A673 (cell line): ENCODE measurements around the gene ACIN1. TPM values are rescaled to one million over a fixed set of nuclear protein-coding genes. Genes with fewer than 3 reads are reported as not detected.

Experiments used
- BruUV-seq: library from RNA; stranded (reverse); fragments of 400-500 nt; replicated peaks from 2 replicates; lab custom pipeline; 2021; lab: Mats Ljungman, UMichigan
- CTCF ChIA-PET: fragments of 300-600 bp; sonication (Branson Sonifier 250); formaldehyde crosslinking; loops from one replicate; lab custom pipeline; 2022; ENCODE audit warnings: antibody characterized with exemption; lab: Charles Lee
- POLR2A ChIA-PET: fragments of 300-600 bp; sonication (Branson Sonifier 250); formaldehyde crosslinking; loops from one replicate; lab custom pipeline; 2022; ENCODE audit warnings: antibody characterized with exemption; ENCODE audit not compliant: low non-redundant PET; lab: Charles Lee
- DNase-seq: peaks from one replicate; pipeline ENCODE4 v3.0.0-alpha.2; 2015; ENCODE audit warnings: low spot score
- H3K27ac ChIP-seq: fragments of 200-600 bp; sonication (generic); 2 replicates; pipeline ENCODE4 v1.5.1; 2016; ENCODE audit warnings: mixed run types, low read depth, mild to moderate bottlenecking, mixed read lengths, antibody characterized with exemption, low read length; ENCODE audit not compliant: poor library complexity, severe bottlenecking
- H3K27me3 ChIP-seq: fragments of 200-600 bp; sonication (generic); replicated peaks from 2 replicates; pipeline ENCODE4 v1.6.1; 2017; ENCODE audit warnings: mixed run types, low read depth, mild to moderate bottlenecking, mixed read lengths, antibody characterized with exemption, low read length; ENCODE audit not compliant: insufficient read depth, poor library complexity
- H3K36me3 ChIP-seq: fragments of 200-600 bp; sonication (generic); 2 replicates; pipeline ENCODE4 v1.6.1; 2016; ENCODE audit warnings: mixed run types, mild to moderate bottlenecking, mixed read lengths, antibody characterized with exemption, low read length; ENCODE audit not compliant: insufficient read depth, poor library complexity, severe bottlenecking
- H3K4me1 ChIP-seq: fragments of 200-600 bp; sonication (generic); 2 replicates; pipeline ENCODE4 v1.6.1; 2017; ENCODE audit warnings: mixed run types, mild to moderate bottlenecking, mixed read lengths, antibody characterized with exemption, low read length; ENCODE audit not compliant: insufficient read depth, poor library complexity, severe bottlenecking
- H3K4me3 ChIP-seq: fragments of 200-600 bp; sonication (generic); 2 replicates; pipeline ENCODE4 v1.5.1; 2016; ENCODE audit warnings: low read depth, mixed run types, mild to moderate bottlenecking, mixed read lengths, low read length; ENCODE audit not compliant: poor library complexity, severe bottlenecking
- H3K9me3 ChIP-seq: fragments of 200-600 bp; sonication (generic); 2 replicates; pipeline ENCODE4 v1.6.1; 2016; ENCODE audit warnings: mixed run types, low read depth, mild to moderate bottlenecking, mixed read lengths, antibody characterized with exemption, low read length; ENCODE audit not compliant: poor library complexity, severe bottlenecking
- CTCF ChIP-seq: fragments of 300-800, 200-600 bp; sonication (generic); conservative IDR thresholded peaks from 2 replicates; pipeline ENCODE4 v1.5.1; 2017; ENCODE audit warnings: low read depth, mild to moderate bottlenecking, antibody characterized with exemption, low read length, moderate library complexity, mixed read lengths
- EZH2 ChIP-seq: fragments of 200-600 bp; sonication (generic); IDR thresholded peaks from 2 replicates; pipeline ENCODE4 v1.6.1; 2017; ENCODE audit warnings: borderline replicate concordance, low read depth, mild to moderate bottlenecking, mixed read lengths, antibody characterized with exemption, low read length; ENCODE audit not compliant: poor library complexity, severe bottlenecking
- intact Hi-C: fragments of 100-400 bp; cut with micrococcal nuclease; formaldehyde crosslinking; loops from one replicate; pipeline ENCODE4 v1.10.0; 2022; ENCODE audit not compliant: unreplicated experiment
- total RNA-seq: library from RNA; stranded (reverse); gene quantifications from 2 replicates; pipeline ENCODE4 v1.2.3, GENCODE V29; 2021

ACIN1 gene
- total RNA-seq, 1 experiment from 2014 or later, result 339 TPM

GRCh38 chr14:23023795-23024152 is 71.2 kb downstream of the ACIN1 start:
- no peak for DNase-seq
- Histone ChIP-seq H3K27ac (peak overlapping the region; percentile 95), H3K27me3 (no peaks in the 10 kb centered on the region), H3K4me3 (no peak overlapping the region), H3K36me3 (peaks cover 23% of the 10 kb centered on the region), H3K9me3 (no peaks in the 10 kb centered on the region), H3K4me1 (peaks cover 74% of the 10 kb centered on the region)
- BruUV-seq, result no TSS peak
- TF ChIP-seq CTCF (no peak), EZH2 (no peak)
- ChIA-PET POLR2A (interaction anchor here (0.7 kb wide), 1 partner anchor 1149 kb away, joined by 4 read pairs; no protein-coding TSS in a partner anchor), CTCF (interaction anchor here (2.0 kb wide), 1 partner anchor 29 kb away, joined by 13 read pairs; no protein-coding TSS in a partner anchor)
- intact Hi-C loops, result no loop called here

- H3K27ac ChIP-seq, result peak overlapping the region; percentile 95
- no peak overlapping the region for H3K4me3 ChIP-seq
- H3K36me3 ChIP-seq, result peaks cover 17% of the 10 kb centered on the region
- H3K9me3 ChIP-seq, result no peaks in the 10 kb centered on the region
- no peak for DNase-seq
- ChIA-PET POLR2A (interaction anchor here (0.7 kb wide), 2 partner anchors 67 to 1149 kb away, joined by 3 to 4 read pairs; partner anchors contain the start of gene HAUS4), CTCF (no interaction called here)
- no TSS peak for BruUV-seq
- H3K4me1 ChIP-seq, result peaks cover 69% of the 10 kb centered on the region
- TF ChIP-seq CTCF (no peak), EZH2 (no peak)
- intact Hi-C loops, result no loop called here
- no peaks in the 10 kb centered on the region for H3K27me3 ChIP-seq
Observed at GRCh38 chr14:23023022-23023794, 71.7 kb downstream of the ACIN1 start.

- peaks cover 9% of the 10 kb centered on the region for H3K36me3 ChIP-seq
- intact Hi-C loops, result no loop called here
- no peaks in the 10 kb centered on the region for H3K27me3 ChIP-seq
- H3K9me3 ChIP-seq, result no peaks in the 10 kb centered on the region
- TF ChIP-seq CTCF (no peak), EZH2 (no peak)
- BruUV-seq, result no TSS peak
- H3K4me1 ChIP-seq, result peaks cover 61% of the 10 kb centered on the region
- CTCF ChIA-PET, result no interaction called here
- peak overlapping the region; percentile 95 for H3K27ac ChIP-seq
- no peak overlapping the region for H3K4me3 ChIP-seq
- POLR2A ChIA-PET, result no interaction called here
- DNase-seq, result no peak
Observed at GRCh38 chr14:23021889-23022442, 73.0 kb downstream of the ACIN1 start.
